GM19468 (cell line): ENCODE results near the gene SMIM1.

Experiments used
- ATAC-seq: cut with Tn5 transposase; IDR thresholded peaks from one replicate; pipeline ENCODE4 v1.9.1; 2021; ENCODE audit warnings: mild to moderate bottlenecking, moderate library complexity, moderate number of reproducible peaks; ENCODE audit not compliant: unreplicated experiment; ENCODE audit errors: extremely low read depth

Gene SMIM1

DNA sequence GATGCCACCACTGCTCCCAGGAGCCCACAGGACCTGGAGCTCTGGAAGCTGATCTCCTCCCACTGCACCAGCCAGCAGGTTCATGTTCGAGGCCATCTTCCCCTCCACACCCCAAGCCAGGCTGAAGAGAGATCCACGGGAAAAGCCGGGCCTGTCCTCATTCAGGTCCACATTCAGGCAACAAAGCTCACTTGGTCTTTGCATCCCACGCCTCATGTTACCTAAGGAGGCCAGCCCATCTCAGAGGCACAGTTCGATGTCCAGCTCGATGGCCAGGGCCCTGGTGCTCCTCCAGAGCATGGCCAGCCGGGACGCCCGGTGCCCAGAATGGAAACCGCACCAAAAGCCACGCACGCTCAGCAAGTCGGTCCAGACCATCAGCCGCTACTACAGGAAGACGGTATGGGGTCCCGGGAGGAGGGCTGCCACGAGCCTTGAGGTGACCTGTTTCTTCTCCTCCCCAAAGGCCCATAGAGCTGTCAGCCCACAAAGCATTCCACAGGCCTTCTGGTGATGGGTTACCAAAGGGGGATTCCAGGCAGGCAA lies 20.1 kb upstream of the SMIM1 start, which contains the start of gene CCDC27:
Gene CCDC27, plus strand, starts transcription at position 51 of the 546 bp plus-strand sequence. Its CDS starts 32 bp downstream, at position 83.
- ATAC-seq, result no peak

GRCh38 chr1:3753656-3754454 lies 18.7 kb upstream of the SMIM1 start:
- ATAC-seq, result no peak

DNA sequence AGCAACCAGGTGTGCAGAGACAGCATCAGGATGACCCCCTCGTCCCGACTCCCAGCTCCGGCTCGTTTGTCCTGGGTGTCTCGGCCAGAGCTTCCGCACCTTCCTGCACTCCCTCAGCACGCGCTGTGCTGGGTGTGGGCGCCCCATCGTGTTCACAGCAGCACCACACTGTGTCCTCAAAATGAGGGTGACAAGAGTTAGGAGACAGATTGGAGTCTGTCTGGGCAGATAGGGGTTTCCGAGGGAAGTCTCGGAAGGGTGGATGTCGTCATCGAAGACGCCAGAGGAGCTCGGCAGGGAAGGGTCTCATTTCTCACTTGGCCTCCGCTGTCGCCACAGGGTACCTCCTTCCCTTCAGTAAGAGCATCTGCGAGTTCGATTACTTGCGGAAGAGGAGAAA lies 16.2 kb upstream of the SMIM1 start:
- no peak for ATAC-seq

- ATAC-seq, result no peak
Observed at GRCh38 chr1:3759164-3759563, 13.4 kb upstream of the SMIM1 start.

DNA sequence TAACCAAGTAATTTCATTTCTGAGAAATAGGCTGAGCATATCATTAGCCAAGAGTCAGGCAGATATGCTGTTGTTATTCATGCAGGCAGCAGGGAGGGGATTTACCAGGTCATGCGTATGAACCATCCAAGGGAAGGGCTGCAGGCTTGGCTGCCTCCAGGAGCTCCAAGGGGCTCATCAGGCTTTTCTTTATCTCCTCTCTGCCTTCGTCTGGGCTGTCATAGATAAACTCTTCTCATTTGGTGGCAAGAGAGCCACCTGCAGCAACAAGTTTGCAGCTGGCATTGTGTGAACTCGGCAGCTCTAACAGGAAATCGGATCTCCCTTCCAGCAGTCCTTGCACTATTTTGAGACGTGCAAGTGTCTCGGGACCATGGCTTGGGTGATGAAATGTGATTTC lies 12.8 kb upstream of the SMIM1 start:
- no peak for ATAC-seq

- ATAC-seq, result no peak
Observed at GRCh38 chr1:3761296-3762010, 11.1 kb upstream of the SMIM1 start.

DNA sequence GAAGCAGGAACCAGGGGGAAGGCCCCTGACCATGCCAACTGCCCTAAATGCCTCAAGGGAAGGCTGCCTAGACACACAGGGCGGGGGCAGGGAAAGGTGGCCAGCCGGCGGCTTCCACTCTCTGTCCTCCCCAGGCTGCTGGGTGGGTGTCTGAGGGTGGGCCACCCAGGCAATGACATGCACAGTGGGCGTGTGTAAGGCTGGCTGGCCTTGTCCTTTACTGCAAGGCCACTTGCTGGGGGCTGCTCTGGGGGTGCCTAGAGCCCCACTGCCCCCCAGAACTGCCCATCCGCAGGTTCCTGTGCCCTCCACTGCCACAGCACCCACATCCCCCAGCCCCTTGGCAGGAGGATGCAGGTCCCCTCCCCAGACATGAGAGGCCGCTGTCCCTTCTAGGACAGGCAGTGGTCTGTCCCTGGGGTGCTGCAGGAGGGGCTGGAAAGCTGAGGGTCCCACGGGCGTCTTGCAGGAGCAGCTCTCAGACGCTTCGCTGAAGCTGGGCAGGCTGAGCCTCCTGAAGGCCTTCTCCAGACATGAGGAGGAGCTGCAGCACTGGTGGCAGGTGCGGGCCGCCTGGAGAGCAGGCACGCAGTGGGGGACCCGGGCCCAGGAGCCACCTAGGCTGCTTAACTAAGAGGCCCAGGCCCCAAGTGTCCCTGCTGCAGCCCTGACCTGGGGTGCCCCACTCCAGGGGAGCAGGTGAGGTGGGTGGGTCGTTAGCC lies 10.2 kb upstream of the SMIM1 start:
- ATAC-seq, result no peak

GRCh38 chr1:3762873-3763228 lies 9.7 kb upstream of the SMIM1 start:
- ATAC-seq, result no peak

GRCh38 chr1:3763351-3764125 lies 9.0 kb upstream of the SMIM1 start:
- ATAC-seq, result no peak

DNA sequence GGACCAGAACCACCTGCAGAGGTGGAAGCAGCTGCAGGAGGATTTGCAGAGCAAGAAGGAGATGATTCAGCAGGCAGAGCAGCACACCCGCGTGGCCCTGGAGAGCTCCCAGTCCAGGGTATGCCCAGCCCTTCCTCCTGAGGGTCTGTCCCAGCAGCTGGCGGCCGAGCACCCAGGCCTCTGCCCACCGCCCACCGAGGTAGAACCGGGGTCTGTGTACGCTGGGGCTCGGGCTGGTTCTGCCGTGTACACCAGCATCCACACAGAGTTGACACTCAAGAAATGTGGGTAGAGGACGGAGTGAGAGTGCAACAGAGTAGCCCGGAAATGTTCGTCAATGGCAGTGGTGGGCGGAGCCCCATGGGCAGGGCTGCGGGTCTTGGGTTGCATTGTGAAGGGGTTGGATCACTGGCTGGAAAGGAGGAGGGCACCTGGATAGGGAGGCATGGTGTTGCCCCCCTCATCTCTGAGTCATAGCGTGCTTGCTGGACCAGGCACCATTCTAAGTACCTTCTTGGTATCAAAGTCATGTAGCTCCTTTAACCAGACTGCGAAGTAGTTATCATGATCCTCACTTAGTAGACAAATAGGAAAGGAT lies 5.1 kb upstream of the SMIM1 start:
- no peak for ATAC-seq

- ATAC-seq, result no peak
Observed at GRCh38 chr1:3768811-3769390, 3.6 kb upstream of the SMIM1 start.

GRCh38 chr1:3770047-3770765 lies 2.3 kb upstream of the SMIM1 start:
- no peak for ATAC-seq

GRCh38 chr1:3771108-3772026 lies 1.2 kb upstream of the SMIM1 start:
- no peak for ATAC-seq

GRCh38 chr1:3772027-3772714 lies 378 bp upstream of the SMIM1 start:
- ATAC-seq, result no peak

- no peak for ATAC-seq
Observed at GRCh38 chr1:3773572-3774275, 1.2 kb downstream of the SMIM1 start.

DNA sequence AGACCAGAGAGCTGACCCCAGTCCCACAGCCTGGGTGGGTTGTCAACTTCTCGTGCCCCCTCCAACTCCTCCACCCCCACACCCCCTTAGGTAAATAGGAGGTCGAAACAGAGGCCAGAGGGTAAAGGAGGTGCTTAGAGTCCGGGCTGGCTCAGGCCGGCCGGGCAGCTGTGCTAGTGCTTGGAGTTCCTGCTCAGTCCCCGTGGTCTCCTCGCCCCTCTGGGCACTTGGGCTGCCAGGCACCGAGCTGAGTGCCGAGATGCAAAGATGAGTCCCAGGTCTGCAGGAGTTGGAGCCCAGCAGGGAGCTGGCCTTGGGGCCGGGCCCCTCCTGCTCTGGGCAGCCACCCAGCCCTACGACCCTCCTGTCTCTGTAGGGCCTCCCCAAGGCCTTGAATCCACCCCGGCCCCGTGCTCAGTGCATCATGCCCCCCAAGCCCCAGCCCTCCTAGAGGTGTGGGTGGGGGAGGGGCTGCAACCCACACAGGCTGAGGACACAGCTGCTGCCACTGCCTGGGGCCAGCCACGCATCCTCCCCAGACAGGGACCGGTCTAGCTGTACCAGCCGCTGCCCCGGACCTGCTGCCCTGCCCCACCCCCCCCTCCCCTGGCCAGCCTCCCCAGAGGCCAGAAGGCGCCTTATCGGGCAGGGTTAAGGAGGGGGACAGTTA lies 1.9 kb downstream of the SMIM1 start:
- no peak for ATAC-seq
